GM18502 (cell line): ENCODE data around the gene ZNF180.
"Not testable (repeated sequence)": the region's sequence is repeated elsewhere in the genome, so short reads cannot be mapped to it uniquely, and the experiment has no call there.

ENCODE experiments used
- ATAC-seq: cut with Tn5 transposase; IDR thresholded peaks from one replicate; pipeline ENCODE4 v1.9.1; 2021; ENCODE audit warnings: mild to moderate bottlenecking; ENCODE audit not compliant: unreplicated experiment, poor library complexity

ZNF180 gene

DNA sequence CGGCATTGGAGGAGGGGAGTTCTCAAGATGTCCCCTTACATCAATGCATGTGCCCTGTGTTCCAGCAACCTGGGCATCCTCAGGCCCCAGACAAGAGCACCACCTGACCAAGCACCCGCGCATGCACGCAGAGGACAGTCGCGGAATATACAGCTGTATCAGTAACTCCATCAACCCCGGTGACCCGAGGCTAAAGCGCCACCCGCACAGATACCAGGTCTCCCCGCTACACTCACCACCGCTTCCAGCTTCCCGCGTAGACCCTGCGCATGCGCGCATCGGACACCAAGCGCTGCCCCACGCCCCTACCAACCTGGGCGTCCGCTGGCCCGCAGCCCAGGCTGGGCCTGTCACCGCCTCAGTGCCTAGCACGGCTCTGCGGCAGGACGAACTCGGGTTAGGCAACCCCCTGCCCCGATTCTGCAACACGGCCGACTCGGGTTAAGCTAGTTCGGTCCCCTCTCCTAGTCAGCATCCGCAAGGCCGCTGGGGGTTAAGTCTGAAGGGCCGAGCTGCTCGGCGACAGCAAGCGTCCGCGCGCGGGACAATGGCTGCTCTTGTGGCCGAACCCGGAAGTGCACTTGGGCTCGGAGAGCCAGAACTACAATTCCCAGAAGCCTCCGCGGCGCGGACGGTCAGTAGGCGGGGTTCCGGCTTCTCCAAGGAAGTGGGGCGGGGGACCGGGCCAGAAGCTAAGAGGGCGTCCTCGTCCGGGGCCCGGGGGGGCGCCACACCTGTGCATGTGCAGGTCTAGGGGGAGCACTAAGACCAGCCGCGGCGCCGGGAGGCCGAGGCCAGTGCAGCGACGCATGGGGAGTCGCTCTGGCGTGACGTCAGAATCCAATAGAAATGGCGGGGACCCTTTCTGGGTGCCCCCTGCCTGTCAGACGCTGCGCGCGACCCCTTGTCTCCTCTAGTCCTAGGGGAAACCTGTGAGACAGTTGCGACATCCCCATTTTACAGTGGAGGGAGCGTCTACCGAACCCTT is at the start of gene ZNF180:
TSS of gene ZNF180 (minus strand) at position 561 of the 988 bp plus-strand sequence. CDS start 3,188 bp downstream, outside the sequence.
- ATAC-seq = peak; percentile 90

DNA sequence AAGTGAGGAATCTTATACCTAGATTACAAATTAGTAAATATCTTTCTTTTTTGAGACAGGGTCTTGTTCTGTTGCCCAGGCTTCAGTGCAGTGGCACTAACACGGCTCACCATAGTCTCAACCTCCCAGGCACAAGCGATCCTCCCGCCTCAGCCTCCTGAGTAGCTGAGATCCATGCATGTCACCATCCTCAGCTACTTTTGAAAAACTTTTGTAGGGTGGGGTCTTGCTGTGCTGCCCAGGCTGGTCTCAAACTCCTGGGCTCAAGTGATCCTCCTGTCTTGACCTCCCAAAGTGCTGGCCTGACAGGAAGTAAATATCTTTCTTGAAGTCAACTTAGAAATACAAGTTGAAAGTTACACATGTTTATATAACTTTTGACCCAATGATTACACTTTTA is 49.2 kb upstream of the ZNF180 start:
- no peak for ATAC-seq

DNA sequence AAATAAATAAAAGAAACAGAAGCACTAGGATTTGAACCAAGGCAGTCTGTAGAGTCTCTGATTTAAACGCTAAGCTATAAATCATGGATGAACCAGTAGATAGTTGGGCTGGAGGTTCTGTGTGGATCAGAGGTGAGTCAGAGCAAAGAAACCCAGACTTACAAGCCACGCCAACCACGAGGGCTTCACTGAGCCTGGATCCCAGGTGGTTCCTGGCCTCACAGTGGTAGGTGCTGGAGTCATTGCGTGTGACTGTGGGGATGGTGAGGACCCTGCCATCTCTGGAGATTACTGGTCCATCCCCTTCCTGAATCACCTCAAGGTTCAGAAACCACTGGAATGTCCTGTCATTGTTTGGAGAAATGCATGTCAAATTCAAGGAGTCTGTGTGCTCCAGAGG is 48.4 kb upstream of the ZNF180 start:
- ATAC-seq = no peak

DNA sequence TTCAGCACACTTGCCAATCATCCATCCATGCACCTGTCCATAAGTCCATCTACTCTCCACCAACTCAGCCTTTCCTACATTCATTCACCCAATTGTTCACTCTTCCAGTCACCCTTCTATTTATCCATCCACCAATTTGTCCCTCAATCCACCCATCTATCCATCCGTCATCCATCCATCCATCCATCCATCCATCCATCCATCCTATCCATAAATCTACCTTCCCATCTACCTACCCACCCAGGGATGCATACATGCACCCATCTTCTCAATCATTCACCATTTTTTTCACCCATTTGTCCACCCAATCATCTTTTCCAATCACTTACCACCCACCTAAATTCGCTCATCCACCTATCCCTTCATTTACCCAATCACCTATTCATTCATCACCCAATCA is 43.7 kb upstream of the ZNF180 start:
- ATAC-seq = no peak

DNA sequence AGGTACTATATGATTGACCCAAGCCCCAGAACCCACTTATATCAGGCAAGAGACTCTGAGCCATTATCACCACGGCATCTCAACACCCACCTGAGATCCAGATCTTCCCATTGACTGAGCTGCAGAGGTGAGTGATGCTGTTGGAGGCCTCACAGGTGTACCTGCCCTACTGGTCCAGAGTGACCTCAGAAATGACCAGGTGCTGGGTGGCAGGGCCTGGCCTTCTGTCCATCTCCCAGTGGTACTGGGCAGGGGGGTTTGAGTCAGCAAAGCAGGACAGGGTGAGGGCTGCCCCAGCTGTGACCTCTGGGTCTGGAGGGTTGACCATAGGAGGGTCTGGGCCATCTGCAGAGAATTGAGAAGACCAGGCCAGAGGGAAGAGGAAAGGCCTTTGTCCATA is 42.3 kb upstream of the ZNF180 start:
- ATAC-seq = no peak

DNA sequence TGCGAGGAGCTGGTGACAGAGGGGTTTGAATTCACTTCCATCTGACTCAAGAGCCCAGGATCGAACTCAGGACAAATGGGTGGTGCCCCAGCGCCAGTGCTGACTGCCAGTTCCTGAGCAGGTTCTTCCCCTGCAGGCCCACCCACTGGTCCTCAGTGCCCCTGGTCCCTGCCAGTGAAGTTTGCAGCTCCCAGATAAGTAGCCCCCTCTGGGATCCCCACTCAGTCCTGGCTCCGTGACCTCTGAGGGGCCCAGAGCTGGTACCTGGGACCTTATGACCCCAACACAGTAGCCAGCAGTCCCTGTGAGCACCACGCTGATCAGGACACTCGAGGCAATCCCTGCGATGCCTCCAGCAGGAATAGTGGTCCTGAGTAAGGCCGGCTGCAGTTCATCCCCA is 40.4 kb upstream of the ZNF180 start:
- ATAC-seq = no peak

DNA sequence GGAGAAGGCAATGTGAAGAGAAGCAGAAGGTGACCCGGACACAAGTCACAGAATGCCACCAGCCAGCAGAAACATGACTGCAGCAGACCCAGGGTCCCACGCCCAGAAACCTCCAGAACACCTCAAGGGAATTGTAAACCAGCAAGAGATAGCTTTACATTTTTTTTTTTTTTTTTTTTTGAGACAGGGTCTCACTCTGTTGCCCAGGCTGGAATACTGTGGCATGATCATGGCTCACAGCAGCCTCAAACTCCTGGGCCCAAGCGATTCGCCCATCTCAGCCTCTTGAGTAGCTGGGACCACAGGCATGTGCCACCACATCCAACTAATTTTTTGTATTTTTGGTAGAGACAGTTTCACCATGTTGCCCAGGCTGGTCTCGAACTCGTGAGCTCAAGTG is 39.7 kb upstream of the ZNF180 start:
- ATAC-seq = no peak

DNA sequence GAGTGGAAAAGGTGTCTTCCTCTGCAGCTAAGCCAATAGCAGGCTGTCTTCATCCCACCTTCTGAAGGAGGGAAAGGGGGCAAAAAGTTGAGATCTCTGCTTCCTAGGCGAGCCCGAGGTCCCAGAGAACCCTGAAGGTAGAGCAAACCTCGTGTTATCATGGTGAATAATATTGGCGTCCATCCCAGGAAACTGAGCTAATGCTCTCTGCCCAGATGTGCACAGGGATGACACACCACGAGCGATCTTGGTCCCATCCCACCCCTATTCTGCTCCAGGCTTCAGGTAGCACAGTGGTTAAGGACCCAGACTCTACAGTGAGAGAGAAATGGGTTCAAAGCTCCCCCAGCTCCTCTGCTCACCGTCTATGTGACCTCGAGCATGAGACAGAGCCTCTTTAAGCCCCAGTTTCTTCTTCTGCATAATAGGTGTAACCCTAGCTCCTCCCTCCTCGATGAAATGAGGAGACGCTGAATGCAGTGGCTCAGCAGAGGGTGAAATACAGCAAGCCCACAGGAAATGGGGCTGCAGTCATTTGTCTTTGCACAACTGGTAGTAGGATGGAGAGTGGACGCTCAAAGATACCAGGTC is 39.0 kb upstream of the ZNF180 start:
- no peak for ATAC-seq

DNA sequence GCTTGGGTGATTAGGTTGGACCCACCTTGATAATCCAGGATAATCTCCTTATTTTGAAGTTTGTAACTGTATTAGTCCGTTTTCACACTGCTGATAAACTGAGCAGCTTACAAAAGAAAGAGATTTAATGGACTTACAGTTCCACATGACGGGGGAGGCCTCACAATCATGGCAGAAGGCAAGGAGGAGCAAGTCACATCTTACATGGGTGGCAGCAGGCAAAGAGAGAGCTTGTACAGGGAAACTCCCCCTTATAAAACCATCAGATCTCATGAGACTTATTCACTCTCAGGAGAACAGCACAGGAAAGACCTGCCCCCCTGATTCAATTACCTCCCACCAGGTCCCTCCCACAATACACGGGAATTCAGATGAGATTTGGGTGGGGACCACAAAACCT is 35.0 kb upstream of the ZNF180 start:
- ATAC-seq = not testable (repeated sequence)

DNA sequence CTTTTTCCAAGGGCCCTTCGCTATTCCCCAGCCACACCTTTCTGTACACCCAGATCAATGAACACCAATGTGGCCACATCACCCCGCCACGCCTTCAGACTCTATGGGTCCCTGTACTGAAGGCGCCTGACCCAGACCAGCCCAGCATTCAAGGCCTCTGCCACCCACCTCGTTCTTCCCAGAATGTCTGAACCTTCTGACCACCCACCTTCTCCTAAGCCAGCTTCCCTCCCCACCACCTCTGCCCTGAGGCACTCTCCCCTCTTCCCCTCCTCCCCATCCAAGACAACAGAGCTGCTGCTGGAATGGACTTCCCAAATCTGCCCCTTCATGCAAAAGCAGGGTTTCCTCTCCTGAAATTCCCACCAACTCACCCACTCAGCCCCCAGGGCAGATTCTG is 32.5 kb upstream of the ZNF180 start:
- ATAC-seq = no peak

DNA sequence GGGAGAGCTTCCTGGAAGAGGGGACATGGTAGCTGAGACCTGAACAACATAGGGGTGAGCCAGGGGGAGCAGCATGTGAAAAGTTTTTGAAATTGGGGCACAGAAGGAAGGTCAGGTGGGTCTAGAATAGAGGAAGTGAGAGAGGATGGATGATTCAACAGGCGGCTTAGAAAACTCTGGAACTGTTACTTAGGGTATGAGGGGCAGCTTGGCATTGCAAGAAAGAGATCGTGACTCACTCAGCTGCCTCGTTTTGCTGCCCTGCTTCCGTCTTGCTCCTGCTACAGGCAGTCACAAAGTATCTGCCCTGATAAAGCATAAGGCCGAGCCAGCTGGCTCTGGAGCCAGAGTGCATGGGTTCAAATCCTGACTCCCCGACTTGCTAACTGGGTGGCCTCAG is 30.5 kb upstream of the ZNF180 start:
- no peak for ATAC-seq

DNA sequence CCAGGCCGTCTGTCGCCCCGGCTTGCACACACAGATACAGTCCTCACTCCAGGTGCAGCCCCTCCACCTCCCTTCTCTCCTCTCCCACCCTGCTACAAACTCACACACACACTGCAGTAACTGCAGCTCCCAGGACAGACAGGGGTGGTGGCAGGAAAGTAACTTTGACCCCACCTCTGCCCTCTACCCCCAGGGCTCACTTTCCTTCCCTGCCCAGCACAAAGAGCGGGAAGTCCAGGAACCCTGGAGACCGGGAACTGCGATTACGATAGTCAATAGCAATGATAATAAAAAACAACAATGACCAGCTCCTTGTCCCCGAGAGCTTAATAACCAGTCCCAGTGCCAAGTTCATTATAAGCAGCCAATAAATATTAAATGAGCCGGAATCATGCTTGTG is 29.2 kb upstream of the ZNF180 start, which contains the start of gene CEACAM20:
TSS of gene CEACAM20 (minus strand) at position 140 of the 400 bp plus-strand sequence. CDS start 166 bp downstream, outside the sequence.
- no peak for ATAC-seq

DNA sequence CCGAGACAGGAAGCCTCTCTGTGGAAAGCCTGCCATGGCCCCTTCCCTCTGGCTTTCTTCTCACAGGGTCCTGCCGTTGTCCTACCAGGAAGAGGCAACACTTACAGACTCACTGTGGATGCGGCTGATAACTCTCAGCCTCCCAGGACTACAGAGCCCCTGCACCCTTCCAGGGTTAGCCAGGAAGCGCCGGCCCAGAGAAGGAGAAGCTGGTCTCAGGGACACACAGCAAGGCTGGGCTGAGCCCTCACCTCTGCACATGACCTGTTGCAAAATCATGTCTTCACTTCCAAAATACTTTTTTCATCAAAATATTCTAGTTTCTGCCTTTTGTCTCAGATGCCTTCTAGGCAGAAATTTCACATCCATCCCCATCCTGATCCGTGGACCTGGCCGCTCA is 27.2 kb upstream of the ZNF180 start:
- no peak for ATAC-seq

DNA sequence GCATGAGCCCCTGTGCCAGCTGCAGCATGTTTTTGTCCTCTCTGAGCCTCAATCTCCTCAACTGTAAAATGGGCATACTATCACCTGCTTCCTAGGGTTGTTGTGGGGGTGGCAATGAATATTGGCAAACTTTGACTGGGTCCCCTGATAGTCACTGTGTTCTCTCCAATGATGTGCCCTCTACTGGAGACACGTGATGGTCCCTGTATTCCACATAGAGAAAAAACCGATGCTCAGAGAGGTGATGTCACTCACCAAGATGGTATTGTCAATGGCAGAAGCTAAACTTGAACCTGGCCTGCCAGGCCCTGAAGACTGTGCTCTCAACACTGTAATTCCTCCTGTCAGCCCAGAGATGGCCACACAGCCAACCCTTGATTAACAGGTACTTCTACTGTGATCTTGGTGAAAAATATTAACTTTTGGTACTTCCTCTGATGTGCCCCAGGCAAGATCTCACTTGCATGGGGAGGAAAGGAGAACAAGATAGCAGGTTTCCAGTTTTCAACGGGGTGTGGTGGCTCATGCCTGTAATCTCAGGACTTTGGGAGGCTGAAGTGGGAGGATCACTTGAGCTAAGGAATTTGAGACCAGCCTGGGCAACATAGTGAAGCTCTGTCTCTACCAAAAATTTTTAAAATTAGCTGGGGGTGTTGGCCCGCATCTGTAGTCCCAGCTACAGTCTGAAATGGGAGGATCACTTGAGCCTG is 25.6 kb upstream of the ZNF180 start:
- no peak for ATAC-seq

DNA sequence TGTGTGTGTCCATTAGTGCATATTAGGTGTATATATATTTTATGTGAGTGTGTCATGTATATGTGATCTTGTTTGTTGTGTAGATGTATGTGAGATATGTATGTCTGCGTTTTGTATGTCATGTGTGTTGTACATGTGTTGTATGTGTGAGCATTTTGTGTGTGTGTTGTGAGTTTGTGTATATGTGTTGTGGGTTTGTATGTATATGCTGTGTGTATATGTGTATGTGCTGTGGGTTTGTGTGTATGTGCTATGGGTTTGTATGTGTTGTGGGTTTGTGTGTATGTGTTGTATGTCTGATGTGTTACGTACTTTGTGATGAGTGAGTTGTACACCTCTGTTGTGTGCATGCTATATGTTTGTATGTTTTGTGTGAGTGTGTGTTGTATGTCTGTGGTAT is 21.0 kb upstream of the ZNF180 start:
- no peak for ATAC-seq

DNA sequence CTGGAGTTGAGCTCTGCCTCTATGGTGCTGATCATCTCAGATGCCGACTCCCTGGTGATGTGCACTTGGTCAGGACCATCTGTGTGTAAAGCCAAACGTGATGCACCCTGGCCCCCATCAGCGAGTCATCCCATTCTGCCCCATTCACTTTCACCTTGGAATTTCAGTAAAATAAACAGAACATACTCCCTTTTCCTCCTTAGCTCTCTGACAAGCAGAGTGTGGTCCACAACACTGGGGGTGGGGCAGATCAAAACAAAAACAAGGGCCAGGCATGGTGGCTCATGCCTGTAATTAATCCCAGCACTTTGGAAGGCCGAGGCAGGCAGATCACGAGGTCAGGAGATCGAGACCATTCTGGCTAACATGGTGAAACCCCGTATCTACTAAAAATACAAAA is 16.8 kb upstream of the ZNF180 start:
- ATAC-seq = no peak

DNA sequence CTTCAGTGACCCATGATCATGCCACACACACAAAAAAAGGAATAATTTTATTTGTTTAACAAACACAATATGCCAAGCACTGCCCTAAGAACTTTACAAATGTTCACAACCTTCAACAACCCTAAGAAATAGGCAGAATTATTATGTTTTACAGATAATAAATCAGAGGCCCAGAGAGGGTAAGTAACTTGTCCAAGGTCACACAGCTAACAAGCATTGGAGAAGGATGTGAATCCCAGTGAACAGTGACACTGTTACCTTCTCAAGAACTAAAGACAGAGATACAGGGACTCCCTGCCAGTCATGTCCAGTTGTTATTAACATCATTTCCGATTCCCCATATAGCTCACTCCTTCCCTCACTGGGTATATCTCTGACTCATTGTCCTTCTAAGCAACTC is 15.6 kb upstream of the ZNF180 start:
- no peak for ATAC-seq

DNA sequence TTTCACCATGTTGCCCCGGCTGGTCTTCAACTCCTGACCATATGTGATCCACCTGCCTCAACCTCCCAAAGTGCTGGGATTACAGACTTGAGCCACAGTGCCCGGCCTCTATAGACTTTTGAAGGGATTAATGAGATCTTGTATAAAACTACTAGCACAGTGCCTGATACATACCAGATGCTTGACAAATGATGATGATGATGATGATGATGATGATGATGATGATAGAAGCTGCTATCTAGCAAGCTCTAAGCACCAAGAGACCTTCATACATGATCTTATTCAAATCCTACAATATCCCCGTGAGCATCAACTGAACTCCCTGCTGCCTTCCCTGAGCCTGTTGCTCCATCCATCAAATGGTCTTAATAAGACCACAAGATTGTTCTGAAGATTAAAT is 14.7 kb upstream of the ZNF180 start:
- ATAC-seq = no peak

DNA sequence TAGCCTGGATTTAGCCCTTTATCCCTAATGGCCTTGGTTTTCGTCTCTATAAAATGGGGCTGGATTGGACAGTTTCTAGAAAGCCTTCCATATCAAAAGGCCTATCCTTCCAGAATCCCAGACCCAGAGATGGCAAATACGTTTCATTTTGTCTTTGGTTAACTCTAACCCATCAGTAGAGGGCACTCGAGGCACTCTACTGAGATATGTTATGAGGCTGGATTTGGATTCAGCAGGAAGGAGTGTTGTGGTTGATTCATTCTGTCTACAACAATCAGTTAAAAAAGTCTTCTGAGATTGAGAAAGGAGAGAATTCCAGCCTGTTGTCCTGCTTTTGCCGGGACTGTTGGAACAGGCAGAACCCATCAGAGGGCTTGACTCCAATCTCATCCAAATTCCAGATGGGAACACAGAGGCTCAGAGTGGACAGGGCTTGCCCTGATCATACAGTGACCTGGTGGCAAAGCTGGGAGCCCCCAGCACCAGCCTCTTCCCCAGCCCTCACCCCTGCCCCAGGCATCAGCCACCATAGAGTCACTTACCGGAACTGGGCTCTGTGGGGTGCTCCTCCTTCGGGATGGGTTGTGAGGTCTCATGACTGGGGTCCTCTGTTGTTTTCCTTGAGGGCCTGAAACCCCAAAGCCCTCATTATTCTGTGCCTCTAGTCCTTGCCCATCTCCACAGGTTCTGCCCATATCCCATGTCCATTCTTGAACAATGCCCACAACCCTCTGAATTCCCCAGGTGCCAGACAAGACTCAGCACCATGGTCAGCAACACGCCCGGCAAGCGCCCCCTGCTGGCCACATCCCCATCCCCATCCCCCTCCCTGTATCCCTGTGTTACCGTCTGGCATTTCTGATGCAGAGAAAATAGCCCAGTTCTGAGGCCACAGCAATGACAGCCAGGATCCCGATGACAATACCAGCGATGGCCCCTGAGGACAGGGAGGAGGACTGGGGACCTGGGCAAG is 12.3 kb upstream of the ZNF180 start:
- ATAC-seq = no peak

DNA sequence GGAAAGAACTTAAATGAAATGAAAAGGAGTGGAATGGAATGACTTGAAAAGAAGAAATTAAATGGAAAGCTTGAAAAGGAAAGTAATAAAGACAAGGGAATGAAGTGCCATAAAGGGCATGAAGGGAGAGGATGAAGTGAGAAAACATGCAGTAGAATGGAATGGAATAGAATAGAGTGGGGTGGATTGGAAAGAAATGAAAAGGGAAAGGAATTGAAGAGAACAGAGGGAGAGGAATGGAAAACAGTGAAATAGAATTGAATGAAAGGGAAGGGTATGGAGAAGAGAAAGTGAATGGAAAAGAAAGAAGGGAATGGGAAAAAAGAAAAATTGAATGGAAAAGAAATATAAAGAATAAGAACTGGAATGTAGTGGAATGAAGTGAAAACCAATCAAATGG is 9.2 kb upstream of the ZNF180 start:
- no peak for ATAC-seq
